Naive B cell (primary cell): ENCODE data around the gene CARHSP1. TPM values are rescaled to one million over a fixed set of nuclear protein-coding genes. Genes with fewer than 3 reads are reported as not detected.
"Not testable (repeated sequence)": the region's sequence is repeated elsewhere in the genome, so short reads cannot be mapped to it uniquely, and the experiment has no call there.

Experiments
- ATAC-seq, 2 donors: fragments of 150-1000 bp; cut with Tn5 transposase; 2 replicates each; pipeline ENCODE4 v1.10.0; 2021; ENCODE audit warnings: low read depth in 2 of 2, mild to moderate bottlenecking in 2 of 2, moderate library complexity in 2 of 2
- DNase-seq: peaks from one replicate; pipeline ENCODE4 v3.0.0; 2022
- H3K27ac Mint-ChIP-seq, 6 donors: one replicate each; pipeline ENCODE4 v1.8.0; 2020 to 2022; ENCODE audit warnings: mild to moderate bottlenecking in 6 of 6, mixed read lengths in 6 of 6, moderate library complexity in 5 of 6, inconsistent platforms in 2 of 6
- H3K27me3 Mint-ChIP-seq, 3 donors: one replicate each; pipeline ENCODE4 v1.8.0; 2021 to 2022; ENCODE audit warnings: mixed read lengths in 3 of 3, mild to moderate bottlenecking in 1 of 3
- H3K36me3 Mint-ChIP-seq, 2 donors: one replicate each; pipeline ENCODE4 v1.8.0; 2020 to 2022; ENCODE audit warnings: mixed read lengths in 2 of 2, inconsistent platforms in 1 of 2, mild to moderate bottlenecking in 1 of 2
- H3K4me1 Mint-ChIP-seq, 3 donors: one replicate each; pipeline ENCODE4 v1.8.0; 2020 to 2022; ENCODE audit warnings: mixed read lengths in 3 of 3, inconsistent platforms in 1 of 3, mild to moderate bottlenecking in 1 of 3, moderate library complexity in 1 of 3
- H3K4me3 Mint-ChIP-seq, 8 donors: one replicate each; pipeline ENCODE4 v1.8.0; 2020 to 2022; ENCODE audit warnings: mild to moderate bottlenecking in 8 of 8, mixed read lengths in 8 of 8, moderate library complexity in 8 of 8, inconsistent platforms in 2 of 8
- H3K9me3 Mint-ChIP-seq, 7 donors: one replicate each; pipeline ENCODE4 v1.8.0; 2020 to 2022; ENCODE audit warnings: mixed read lengths in 7 of 7, mild to moderate bottlenecking in 5 of 7, inconsistent platforms in 2 of 7, moderate library complexity in 1 of 7
- polyA plus RNA-seq, 6 donors: library from polyadenylated mRNA; unstranded; fragments of 300-500 nt; fragmentation: Illumina TruSeq; gene quantifications; one replicate each; pipeline ENCODE4 v1.2.3, GENCODE V29; 2021; ENCODE audit warnings: low read depth in 6 of 6

The CARHSP1 gene
- polyA plus RNA-seq, 6 donors from 2014 or later, result 37.0 to 62.1 (median 50.3) TPM

DNA sequence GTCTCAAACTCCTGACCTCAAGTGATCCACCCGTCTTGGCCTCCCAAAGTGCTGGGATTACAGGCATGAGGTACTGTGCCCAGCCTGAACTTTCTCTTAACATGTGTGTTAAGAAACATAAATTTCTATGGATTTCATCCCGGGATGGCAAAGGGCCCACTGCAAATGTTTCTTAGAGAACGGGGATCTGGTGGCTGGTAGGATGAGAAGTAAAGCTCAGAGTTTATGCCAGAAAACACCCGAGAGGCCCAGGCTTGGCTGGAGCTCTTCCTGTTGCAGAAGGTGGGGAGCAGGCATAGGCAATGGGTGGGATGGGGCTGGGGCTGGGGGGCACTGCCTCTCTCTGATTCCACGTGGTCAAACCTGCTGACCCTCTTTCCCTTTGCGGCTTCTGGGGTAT is 5.6 kb upstream of the CARHSP1 start:
- Mint-ChIP-seq H3K4me3 (no peak overlapping the region), H3K27ac (peak overlapping the region in 2 of 6 donors; percentile 16 to 81), H3K36me3 (no peaks in the 10 kb centered on the region), H3K9me3 (no peaks in the 10 kb centered on the region), H3K4me1 (peaks cover 11 to 23% (median 16%) of the 10 kb centered on the region in 3 donors), H3K27me3 (no peaks in the 10 kb centered on the region)
- ATAC-seq (no peak), DNase-seq (no peak)

DNA sequence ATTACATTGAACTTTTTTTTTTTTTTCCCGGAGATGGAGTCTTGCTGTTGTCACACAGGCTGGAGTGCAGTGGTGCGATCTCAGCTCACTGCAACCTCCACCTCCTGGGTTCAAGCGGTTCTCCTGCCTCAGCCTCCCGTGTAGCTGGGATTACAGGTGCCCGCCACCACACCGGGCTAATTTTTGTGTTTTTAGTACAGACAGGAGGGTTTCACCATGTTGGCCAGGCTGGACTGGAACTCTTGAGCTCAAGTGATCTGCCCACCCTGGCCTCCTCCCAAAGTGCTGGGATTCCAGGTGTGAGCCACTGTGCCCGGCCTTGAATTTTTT is 5.0 kb upstream of the CARHSP1 start:
- ATAC-seq, H3K4me3 Mint-ChIP-seq, H3K27me3 Mint-ChIP-seq, H3K9me3 Mint-ChIP-seq, H3K36me3 Mint-ChIP-seq, H3K27ac Mint-ChIP-seq, DNase-seq: not testable (repeated sequence)
- H3K4me1 Mint-ChIP-seq, result peaks cover 15 to 27% (median 21%) of the 10 kb centered on the region in 3 donors

DNA sequence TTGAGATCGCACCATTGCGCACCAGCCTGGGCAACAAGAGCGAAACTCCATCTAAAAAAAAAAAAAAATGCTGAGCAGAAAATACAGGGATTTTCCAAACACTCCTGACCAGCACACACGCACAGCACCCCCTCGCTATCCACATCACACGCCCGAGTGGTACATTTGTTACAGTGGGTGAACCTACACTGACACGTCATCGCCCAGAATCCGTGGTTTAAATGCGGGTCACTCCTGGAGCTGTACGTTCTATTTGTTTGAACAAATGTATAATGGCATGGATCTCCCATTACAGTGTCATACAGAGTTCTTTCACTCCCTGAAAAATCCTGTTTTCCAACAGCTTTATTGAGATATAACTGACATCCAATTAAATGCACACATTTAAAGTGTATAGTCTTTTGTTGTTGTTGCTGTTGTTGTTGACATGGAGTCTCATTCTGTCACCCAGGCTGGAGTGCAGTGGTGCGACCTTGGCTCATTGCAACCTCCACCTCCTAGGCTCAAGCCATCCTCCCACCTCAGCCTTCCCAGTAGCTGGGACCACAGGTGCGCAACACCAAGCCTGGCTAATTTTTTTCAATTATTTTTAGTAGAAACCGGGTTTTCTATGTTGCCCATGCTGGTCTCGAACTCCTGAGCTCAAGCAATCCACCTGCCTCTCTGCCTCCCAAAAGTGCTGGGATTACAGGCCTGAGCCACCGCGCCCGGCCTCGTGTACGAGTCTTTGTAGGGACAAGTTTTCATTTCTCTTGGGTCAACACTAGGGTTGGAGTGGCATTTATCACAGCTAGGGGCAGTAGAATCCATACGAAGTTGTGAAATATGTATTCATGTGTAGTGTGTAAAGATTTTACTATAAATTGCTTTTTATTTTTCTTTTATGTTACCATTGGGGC is 4.4 kb upstream of the CARHSP1 start:
- DNase-seq (no peak), ATAC-seq (no peak)
- Mint-ChIP-seq H3K4me1 (peaks cover 15 to 27% (median 21%) of the 10 kb centered on the region in 3 donors), H3K9me3 (no peaks in the 10 kb centered on the region), H3K27me3 (no peaks in the 10 kb centered on the region), H3K27ac (peak overlapping the region in 1 of 6 donors; percentile 56), H3K4me3 (no peak overlapping the region), H3K36me3 (no peaks in the 10 kb centered on the region)

DNA sequence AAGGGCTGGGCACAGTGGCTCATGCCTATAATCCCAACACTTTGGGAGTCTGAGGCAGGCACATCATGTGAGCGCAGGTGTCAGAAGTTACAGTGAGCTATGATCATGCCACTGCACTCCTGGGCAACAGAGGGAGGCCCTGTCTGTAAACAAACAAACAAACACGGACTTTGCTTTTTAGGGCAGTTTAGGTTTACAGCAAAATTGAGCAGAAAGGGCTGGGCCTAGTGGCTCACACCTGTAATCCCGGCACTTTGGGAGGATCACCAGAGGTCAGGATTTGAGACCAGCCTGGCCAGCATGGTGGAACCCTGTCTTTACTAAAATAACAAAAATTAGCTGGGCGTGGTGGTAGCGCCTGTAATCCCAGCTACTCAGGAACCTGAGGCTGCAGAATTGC is 3.3 kb upstream of the CARHSP1 start:
- Mint-ChIP-seq H3K36me3 (no peaks in the 10 kb centered on the region), H3K27me3 (no peaks in the 10 kb centered on the region), H3K4me1 (peaks cover 26 to 36% (median 33%) of the 10 kb centered on the region in 3 donors), H3K27ac (peak overlapping the region in 1 of 6 donors; percentile 30), H3K9me3 (no peaks in the 10 kb centered on the region), H3K4me3 (no peak overlapping the region)
- DNase-seq (no peak), ATAC-seq (no peak)

DNA sequence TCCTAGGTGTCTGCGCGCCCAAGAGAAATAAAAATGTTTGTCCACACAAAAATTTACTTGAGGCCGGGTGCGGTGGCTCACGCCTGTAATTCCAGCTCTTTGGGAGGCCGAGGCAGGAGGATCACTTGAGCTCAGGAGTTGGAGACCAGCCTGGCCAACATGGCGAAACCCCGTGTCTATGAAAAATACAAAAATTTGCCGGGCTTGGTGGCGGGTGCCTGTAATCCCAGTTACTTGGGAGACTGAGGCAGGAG is 1.1 kb upstream of the CARHSP1 start:
- ATAC-seq, H3K27me3 Mint-ChIP-seq, DNase-seq, H3K36me3 Mint-ChIP-seq, H3K9me3 Mint-ChIP-seq: not testable (repeated sequence)
- Mint-ChIP-seq H3K4me1 (peaks cover 42 to 55% (median 51%) of the 10 kb centered on the region in 3 donors), H3K4me3 (peak overlapping the region in 7 of 8 donors; percentile 8 to 98 (median 92)), H3K27ac (peak overlapping the region in 2 of 6 donors; percentile 90 to 92)

DNA sequence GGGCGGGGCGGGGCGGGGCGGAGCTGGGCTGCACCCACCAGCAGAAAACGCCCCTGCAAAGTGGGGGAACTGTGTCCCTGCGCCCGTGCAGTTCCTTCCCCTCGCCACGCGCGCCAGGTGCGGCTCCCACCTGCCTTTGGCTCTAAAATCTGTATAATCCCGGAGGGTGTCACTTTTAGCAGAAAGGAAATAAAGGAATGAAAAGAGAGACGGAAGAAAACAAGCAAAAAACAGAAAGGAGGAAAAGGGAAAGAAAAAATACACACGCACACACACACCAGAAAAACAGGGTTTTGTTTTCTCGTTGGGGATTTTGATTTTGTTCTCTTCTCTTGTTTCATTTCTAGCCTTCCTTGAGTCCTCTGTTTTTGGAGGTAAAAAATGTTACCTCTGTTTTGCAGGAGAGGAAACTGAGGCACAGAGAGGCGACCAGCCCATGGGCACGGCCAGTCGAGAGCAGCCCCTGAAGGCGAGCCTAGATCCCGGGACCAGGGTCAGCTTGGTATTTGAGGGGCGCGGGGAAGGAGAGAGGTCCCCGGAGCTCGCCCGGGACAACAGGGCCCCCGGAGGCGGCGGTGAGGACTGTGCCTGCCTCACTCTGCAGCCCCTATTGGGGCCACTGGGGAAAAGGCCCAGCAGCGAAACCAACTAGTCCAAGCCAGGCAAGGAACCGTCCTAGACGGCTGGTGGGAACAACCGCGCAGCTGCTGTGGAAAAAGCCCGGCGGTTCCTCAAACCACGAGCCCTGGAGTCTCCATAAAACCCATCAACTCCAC is 594 bp upstream of the CARHSP1 start:
- Mint-ChIP-seq H3K27me3 (no peaks in the 10 kb centered on the region), H3K27ac (peak overlapping the region in 5 of 6 donors; percentile 76 to 96 (median 90)), H3K9me3 (no peaks in the 10 kb centered on the region), H3K36me3 (no peaks in the 10 kb centered on the region), H3K4me3 (peak overlapping the region; percentile 89 to 98 (median 94)), H3K4me1 (peaks cover 43 to 56% (median 55%) of the 10 kb centered on the region in 3 donors)
- no peak for ATAC-seq
- no peak for DNase-seq

DNA sequence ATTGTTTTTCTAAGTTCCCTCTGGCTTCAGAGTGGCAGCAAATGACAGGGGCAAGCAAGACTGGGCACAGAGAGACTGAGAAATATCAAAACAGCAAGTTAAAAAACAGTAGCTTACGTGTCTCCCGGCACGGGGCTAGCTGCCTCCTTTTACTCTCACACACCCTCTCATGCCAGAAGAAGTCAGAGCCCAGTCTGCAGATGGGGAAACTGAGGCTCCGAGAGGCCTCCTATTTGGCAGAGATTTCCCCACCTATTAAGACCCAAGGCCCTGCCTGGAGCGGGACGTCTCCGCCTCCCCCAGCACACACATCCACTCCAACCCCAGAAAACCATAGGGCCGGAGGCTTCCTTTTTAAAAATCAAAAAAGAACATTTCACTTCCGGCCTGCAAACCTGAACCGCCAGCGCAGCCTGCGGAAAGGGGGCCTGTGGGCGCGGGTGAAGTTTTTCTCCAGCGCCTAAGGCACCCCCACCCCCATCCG is 832 bp downstream of the CARHSP1 start:
- Mint-ChIP-seq H3K4me3 (peak overlapping the region; percentile 89 to 99 (median 96)), H3K4me1 (peaks cover 50 to 68% (median 61%) of the 10 kb centered on the region in 3 donors), H3K27me3 (no peaks in the 10 kb centered on the region), H3K36me3 (no peaks in the 10 kb centered on the region), H3K9me3 (no peaks in the 10 kb centered on the region), H3K27ac (peak overlapping the region in 5 of 6 donors; percentile 88 to 98 (median 92))
- ATAC-seq (peak; percentile 3 to 46), DNase-seq (peak; percentile 65)

DNA sequence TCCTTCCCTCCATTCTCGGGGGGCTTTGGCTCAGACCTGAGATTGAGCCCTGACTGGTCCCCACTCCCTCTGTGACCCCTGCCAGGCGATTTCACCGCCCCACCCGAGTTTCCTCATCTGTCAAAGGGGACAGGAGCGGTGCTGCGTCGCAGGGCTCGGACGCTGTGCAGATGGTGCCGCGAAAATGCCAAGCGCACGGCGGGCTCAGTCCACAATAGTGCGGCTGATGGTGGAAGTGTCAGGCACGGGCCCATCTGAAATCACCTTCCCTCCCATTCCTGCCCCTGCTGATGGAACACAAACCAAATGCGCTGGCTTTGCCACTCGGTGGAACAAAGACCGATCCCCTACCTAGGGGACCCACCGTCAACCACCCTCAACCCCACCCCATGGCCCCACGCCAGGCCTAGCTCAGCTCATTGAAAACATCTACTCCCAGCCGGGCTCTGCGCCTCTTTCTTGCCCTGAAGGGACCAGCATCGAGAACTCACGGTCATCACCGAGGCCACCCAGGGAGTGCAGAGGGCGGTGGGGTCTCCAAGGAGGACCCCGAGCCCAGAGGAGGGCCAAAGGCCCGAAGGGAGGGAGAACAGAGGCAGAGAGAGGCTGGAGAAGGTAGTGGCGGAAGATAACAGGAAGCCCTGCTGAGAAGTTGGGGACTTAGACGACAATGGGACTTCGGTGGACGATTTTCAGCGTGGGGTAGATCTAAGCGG is 1.4 kb downstream of the CARHSP1 start:
- peaks cover 51 to 72% (median 63%) of the 10 kb centered on the region in 3 donors for H3K4me1 Mint-ChIP-seq
- DNase-seq (no peak), ATAC-seq (peak in 1 of 2 donors; percentile 3)
- H3K27me3 Mint-ChIP-seq, result no peaks in the 10 kb centered on the region
- H3K4me3 Mint-ChIP-seq, result peak overlapping the region; percentile 89 to 99 (median 96)
- no peaks in the 10 kb centered on the region for H3K36me3 Mint-ChIP-seq
- peak overlapping the region in 5 of 6 donors; percentile 88 to 98 (median 92) for H3K27ac Mint-ChIP-seq
- H3K9me3 Mint-ChIP-seq, result no peaks in the 10 kb centered on the region

DNA sequence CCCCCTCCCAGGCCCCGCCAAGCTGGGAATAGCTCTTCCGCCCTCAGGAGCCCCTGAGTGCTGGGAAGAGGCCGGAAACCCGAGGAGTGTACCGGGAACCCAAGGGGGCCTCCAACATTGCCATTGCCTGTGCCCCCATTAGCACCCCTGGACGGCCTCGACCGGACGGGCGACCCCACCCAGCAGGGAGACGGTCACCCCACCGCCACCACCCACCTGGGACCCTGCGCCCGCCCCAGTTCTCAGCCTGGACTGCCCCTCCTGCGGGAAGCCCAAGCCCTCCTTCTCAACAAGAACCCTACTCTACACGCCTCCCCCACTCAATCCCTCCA is 2.0 kb downstream of the CARHSP1 start:
- no peaks in the 10 kb centered on the region for H3K9me3 Mint-ChIP-seq
- H3K4me1 Mint-ChIP-seq, result peaks cover 55 to 76% (median 67%) of the 10 kb centered on the region in 3 donors
- no peak for DNase-seq
- H3K36me3 Mint-ChIP-seq, result no peaks in the 10 kb centered on the region
- no peaks in the 10 kb centered on the region for H3K27me3 Mint-ChIP-seq
- ATAC-seq, result no peak
- H3K4me3 Mint-ChIP-seq, result peak overlapping the region; percentile 89 to 99 (median 96)
- H3K27ac Mint-ChIP-seq, result peak overlapping the region in 3 of 6 donors; percentile 88 to 98 (median 92)

DNA sequence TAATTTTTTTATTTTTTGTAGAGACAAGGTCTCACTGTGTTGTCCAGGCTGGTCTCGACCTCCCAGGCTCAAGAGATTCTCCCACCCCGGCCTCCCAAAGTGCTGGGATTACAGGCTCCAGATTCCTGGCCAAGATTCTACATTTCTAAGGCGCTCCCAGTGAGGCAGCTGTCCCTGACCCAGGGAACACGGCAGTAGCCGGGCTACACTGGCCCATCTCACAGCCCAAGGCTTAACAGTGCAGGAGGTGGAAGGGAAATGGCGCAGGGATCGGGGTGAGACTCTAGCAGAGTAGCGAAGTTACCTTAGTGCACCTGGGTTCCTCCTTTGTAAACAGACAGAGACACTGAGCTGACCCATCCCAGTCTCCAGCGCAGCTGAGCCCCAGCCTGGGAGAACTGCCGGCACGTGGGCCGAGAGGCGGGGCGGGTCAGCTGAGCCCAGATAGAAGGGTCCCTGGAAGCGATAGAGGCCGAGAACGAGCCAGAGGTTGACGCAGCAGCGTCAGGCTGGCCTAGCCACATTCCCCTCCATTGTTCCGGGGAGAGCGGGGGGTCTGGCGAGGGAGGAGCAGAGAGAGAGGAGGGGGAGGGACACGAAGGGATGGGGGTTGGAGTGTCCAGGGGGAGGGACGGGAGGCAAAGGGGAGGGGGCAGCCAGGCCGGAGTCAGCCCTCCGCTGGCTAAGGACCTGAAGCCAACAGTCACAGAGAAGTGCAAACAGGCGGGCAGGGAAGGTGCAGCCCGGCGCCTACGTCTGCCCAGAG is 2.5 kb downstream of the CARHSP1 start:
- DNase-seq (no peak), ATAC-seq (no peak)
- H3K4me3 Mint-ChIP-seq, result peak overlapping the region; percentile 24 to 83 (median 72)
- H3K27me3 Mint-ChIP-seq, result no peaks in the 10 kb centered on the region
- peak overlapping the region in 4 of 6 donors; percentile 47 to 92 (median 64) for H3K27ac Mint-ChIP-seq
- no peaks in the 10 kb centered on the region for H3K36me3 Mint-ChIP-seq
- peaks cover 55 to 78% (median 66%) of the 10 kb centered on the region in 3 donors for H3K4me1 Mint-ChIP-seq
- H3K9me3 Mint-ChIP-seq, result no peaks in the 10 kb centered on the region

DNA sequence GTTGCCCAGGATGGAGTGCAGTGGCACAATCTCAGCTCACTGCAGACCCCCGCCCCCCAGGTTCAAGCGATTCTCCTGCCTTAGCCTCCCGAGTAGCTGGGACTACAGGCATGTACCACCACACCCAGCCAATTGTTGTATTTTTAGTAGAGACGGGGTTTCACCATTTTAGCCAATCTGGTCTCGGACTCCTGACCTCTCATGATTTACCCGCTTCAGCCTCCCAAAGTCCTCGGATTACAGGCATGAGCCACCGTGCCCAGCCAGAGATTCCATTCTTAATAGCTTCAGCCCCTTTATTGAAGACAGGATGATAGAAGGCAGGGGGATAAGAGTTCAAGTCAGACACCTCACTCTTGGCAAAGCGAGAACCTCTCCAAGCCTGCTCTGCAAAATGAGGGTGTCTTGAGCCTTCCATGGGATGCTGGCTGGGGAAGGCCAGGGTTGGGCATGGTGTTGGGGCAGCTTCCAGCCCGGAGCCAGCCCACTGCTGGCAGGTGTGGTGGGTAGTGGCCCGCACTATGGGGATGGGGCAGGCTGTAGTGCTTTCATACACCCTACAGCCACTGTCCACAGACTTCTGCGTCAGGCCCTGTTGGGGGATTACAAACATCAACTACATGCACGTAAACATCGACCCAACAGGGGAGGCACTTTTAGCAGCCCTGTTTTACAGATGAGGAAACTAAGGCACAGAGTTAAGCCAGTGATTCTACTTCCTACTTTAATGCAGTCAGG is 3.5 kb downstream of the CARHSP1 start:
- no peaks in the 10 kb centered on the region for H3K9me3 Mint-ChIP-seq
- peak overlapping the region in 4 of 6 donors; percentile 54 to 74 (median 64) for H3K27ac Mint-ChIP-seq
- no peaks in the 10 kb centered on the region for H3K27me3 Mint-ChIP-seq
- peak overlapping the region in 6 of 8 donors; percentile 32 to 83 (median 66) for H3K4me3 Mint-ChIP-seq
- H3K4me1 Mint-ChIP-seq, result peaks cover 49 to 72% (median 64%) of the 10 kb centered on the region in 3 donors
- DNase-seq (no peak), ATAC-seq (no peak)
- H3K36me3 Mint-ChIP-seq, result no peaks in the 10 kb centered on the region

DNA sequence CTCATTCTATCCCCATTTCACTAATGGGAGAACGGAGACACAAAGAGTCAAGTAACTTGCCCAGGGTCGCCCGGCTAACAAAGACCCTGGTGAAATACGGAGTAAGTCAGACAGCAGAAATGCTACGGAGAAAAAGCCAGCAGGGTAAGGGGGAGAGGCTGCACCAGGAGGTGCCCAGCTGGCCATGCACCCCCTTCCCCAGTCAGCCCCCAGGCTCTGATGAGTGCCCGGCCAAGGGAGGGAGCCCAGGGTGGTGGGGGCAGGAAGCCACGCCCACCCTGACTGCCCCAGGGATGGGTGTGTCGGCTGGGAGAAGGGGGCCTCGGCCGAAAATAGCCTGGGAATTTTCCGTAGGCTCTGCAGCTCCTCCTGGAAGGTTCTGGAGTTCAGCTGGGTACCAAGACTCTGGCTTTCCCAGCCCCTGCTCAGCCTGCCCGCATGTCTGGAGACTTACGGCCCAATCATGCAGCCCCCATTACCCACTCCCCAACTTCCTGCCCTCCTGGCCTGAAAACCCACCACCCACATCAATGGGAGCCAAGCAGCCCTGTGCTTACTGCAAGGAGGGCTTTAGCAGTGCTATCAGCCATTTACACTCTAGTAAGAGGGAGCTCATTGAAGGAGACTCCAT is 4.2 kb downstream of the CARHSP1 start:
- Mint-ChIP-seq H3K27me3 (no peaks in the 10 kb centered on the region), H3K9me3 (no peaks in the 10 kb centered on the region), H3K27ac (peak overlapping the region in 4 of 6 donors; percentile 12 to 89 (median 76)), H3K4me1 (peaks cover 53 to 68% (median 62%) of the 10 kb centered on the region in 3 donors), H3K36me3 (no peaks in the 10 kb centered on the region), H3K4me3 (peak overlapping the region in 6 of 8 donors; percentile 49 to 83 (median 66))
- DNase-seq, result no peak
- ATAC-seq, result no peak
